Activated naive CD4-positive, alpha-beta T cell treated with anti-CD3 and anti-CD28 coated beads for 36 hours (primary cell): ENCODE data around the gene SNX32. TPM values are rescaled to one million over a fixed set of nuclear protein-coding genes. Genes with fewer than 3 reads are reported as not detected.
"Not testable (repeated sequence)": the region's sequence is repeated elsewhere in the genome, so short reads cannot be mapped to it uniquely, and the experiment has no call there.

Source experiments
- CTCF ChIA-PET: fragments of 350-600 bp; sonication (Branson Sonifier 250); formaldehyde crosslinking; loops from one replicate; lab custom pipeline; 2021; ENCODE audit warnings: antibody characterized with exemption; lab: Charles Lee
- DNase-seq: peaks from one replicate; pipeline ENCODE4 v3.0.0-alpha.2; 2020
- H3K27ac Mint-ChIP-seq: one replicate; pipeline ENCODE4 v1.8.0; 2021; ENCODE audit warnings: mild to moderate bottlenecking, mixed read lengths
- H3K27me3 Mint-ChIP-seq: one replicate; pipeline ENCODE4 v1.8.0; 2021; ENCODE audit warnings: low read depth, mixed read lengths
- H3K36me3 Mint-ChIP-seq: one replicate; pipeline ENCODE4 v1.8.0; 2021; ENCODE audit warnings: low read depth, mixed read lengths
- H3K4me1 Mint-ChIP-seq: one replicate; pipeline ENCODE4 v1.8.0; 2021; ENCODE audit warnings: low read depth, mixed read lengths
- H3K4me3 Mint-ChIP-seq: one replicate; pipeline ENCODE4 v1.8.0; 2021; ENCODE audit warnings: mild to moderate bottlenecking, moderate library complexity, mixed read lengths
- H3K9me3 Mint-ChIP-seq: one replicate; pipeline ENCODE4 v1.8.0; 2021; ENCODE audit warnings: mixed read lengths
- intact Hi-C: fragments of 100-400 bp; cut with micrococcal nuclease; formaldehyde crosslinking; loops from one replicate; pipeline ENCODE4 v1.15.1; 2023
- total RNA-seq, 2 experiments: library from RNA; stranded (reverse); gene quantifications; one replicate each; pipeline ENCODE4 v1.2.3, GENCODE V29; 2021

Gene SNX32
- total RNA-seq, 2 experiments from 2014 or later, result 1.5 to 2.0 TPM

DNA sequence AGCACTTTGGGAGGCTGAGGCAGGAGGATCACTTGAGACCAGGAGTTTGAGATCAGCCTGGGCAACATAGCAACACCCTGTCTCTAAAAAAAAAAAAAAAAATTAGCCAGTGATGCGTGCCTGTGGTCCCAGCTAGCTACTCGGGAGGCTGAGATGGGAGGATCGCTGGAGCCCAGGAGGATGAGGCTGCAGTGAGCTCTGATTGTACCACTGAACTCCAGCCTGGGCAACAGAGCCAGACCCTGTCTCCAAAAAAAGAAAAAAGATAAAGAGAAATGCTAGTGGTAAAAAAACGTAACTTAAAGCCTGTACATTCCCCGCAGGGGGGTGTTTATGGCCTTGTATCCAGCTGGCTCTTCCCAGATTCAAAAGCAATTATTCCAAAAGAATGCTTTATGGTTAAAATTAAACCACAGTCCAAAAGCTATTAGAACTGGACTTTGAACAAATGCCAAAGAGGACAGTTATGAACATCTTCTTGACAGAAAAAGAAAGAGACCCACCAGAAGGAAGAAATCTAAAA lies 16.4 kb upstream of the SNX32 start:
- intact Hi-C loops, result no loop called here
- no peaks in the 10 kb centered on the region for H3K27me3 Mint-ChIP-seq

DNA sequence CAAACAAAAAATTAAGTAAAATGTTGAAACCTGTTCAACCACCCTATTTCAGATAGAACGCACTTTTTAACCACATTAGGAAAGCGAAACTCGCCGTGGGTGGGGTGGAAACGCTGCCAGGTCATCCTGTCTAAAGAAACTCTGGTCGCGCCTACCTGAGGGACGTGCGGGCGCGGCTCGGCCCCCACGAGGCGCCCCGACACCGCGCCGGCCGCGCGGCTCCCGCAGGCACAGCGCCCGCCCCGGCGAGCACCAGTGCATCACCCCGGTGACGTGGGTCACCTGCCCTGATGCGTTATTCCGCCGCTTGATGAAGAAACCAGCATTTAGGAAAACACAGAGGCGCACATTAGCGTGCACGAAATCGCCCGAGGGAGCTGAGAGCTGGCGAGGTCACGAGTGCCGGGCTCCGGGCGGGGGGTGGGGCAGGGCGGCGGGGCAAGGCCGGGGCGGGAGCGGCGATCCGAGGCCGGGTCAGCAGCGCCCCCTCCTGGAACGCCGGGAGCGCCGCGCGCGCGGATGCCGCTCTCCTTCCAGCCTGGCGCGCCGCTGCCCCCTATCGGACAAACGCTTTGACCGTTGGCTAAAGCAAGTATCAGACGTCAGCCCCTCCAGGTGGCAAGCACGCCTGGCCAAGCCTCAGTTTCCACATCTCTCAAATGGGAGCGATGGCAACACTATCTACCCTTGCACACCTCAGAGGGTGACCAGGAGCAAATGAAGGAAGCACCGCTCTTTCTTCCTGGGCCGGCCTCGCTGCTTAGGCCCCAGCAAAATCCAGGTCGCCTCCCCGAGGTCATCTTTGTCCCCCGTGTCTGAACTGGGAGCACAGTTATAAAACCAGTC lies 15.7 kb upstream of the SNX32 start:
- CTCF ChIA-PET, result interaction anchor here (0.5 to 10.3 kb wide), 29 partner anchors 9 to 235 kb away, joined by 3 to 158 read pairs (median 5); partner anchors contain the start of genes AP5B1, KAT5, RNASEH2C and SF3B2
- DNase-seq, result peak; percentile 96
- Mint-ChIP-seq H3K4me3 (peak overlapping the region; percentile 72), H3K27ac (peak overlapping the region; percentile 50), H3K36me3 (no peaks in the 10 kb centered on the region), H3K4me1 (peaks cover 6% of the 10 kb centered on the region), H3K27me3 (no peaks in the 10 kb centered on the region), H3K9me3 (no peaks in the 10 kb centered on the region)
- intact Hi-C loops, result loop anchor here (1.0 kb wide), 5 partner anchors 15 to 171 kb away; partner anchors contain the start of genes AP5B1 and SNX32

More for the DNA sequence above, 16.4 kb upstream of the SNX32 start:
- Mint-ChIP-seq H3K27ac (no peak overlapping the region), H3K9me3 (no peaks in the 10 kb centered on the region), H3K4me1 (peaks cover 6% of the 10 kb centered on the region), H3K36me3 (no peaks in the 10 kb centered on the region), H3K4me3 (peak overlapping the region; percentile 59)
- CTCF ChIA-PET, result interaction anchor here (0.5 to 10.3 kb wide), 26 partner anchors 10 to 235 kb away, joined by 3 to 158 read pairs (median 4); partner anchors contain the start of genes AP5B1, KAT5, RNASEH2C and SF3B2
- no peak for DNase-seq

- CTCF ChIA-PET, result interaction anchor here (0.6 to 10.3 kb wide), 5 partner anchors 13 to 120 kb away, joined by 3 to 158 read pairs (median 3); partner anchors contain the start of gene AP5B1
Observed at GRCh38 chr11:65821107-65821506, 12.7 kb upstream of the SNX32 start.

GRCh38 chr11:65822776-65823528 lies 10.8 kb upstream of the SNX32 start:
- DNase-seq, result no peak
- CTCF ChIA-PET, result interaction anchor here (1.1 to 6.1 kb wide), 3 partner anchors 44 to 111 kb away, joined by 3 to 32 read pairs (median 3); partner anchors contain the start of genes AP5B1 and KAT5
- intact Hi-C loops, result no loop called here
- Mint-ChIP-seq H3K4me3 (no peak overlapping the region), H3K27me3 (no peaks in the 10 kb centered on the region), H3K27ac (no peak overlapping the region), H3K4me1 (peaks cover 8% of the 10 kb centered on the region), H3K9me3 (no peaks in the 10 kb centered on the region), H3K36me3 (no peaks in the 10 kb centered on the region)

More at GRCh38 chr11:65821107-65821506, 12.7 kb upstream of the SNX32 start:
- intact Hi-C loops, result no loop called here
- Mint-ChIP-seq H3K27ac (no peak overlapping the region), H3K4me1 (peaks cover 6% of the 10 kb centered on the region), H3K36me3 (no peaks in the 10 kb centered on the region), H3K27me3 (no peaks in the 10 kb centered on the region), H3K4me3 (no peak overlapping the region), H3K9me3 (no peaks in the 10 kb centered on the region)
- no peak for DNase-seq

- peaks cover 19% of the 10 kb centered on the region for H3K4me1 Mint-ChIP-seq
Observed at GRCh38 chr11:65826984-65827735, 6.6 kb upstream of the SNX32 start.

GRCh38 chr11:65829459-65829858 lies 4.3 kb upstream of the SNX32 start:
- CTCF ChIA-PET, result interaction anchor here (0.6 to 1.0 kb wide), 3 partner anchors 11 to 110 kb away, joined by 3 read pairs; no protein-coding TSS in a partner anchor
- Mint-ChIP-seq H3K4me1 (peaks cover 30% of the 10 kb centered on the region), H3K36me3 (peaks cover 2% of the 10 kb centered on the region), H3K9me3 (no peaks in the 10 kb centered on the region), H3K27ac (no peak overlapping the region), H3K4me3 (no peak overlapping the region), H3K27me3 (no peaks in the 10 kb centered on the region)
- no peak for DNase-seq
- intact Hi-C loops, result no loop called here

More at GRCh38 chr11:65826984-65827735, 6.6 kb upstream of the SNX32 start:
- Mint-ChIP-seq H3K27ac (no peak overlapping the region), H3K9me3 (no peaks in the 10 kb centered on the region), H3K36me3 (no peaks in the 10 kb centered on the region), H3K4me3 (no peak overlapping the region), H3K27me3 (no peaks in the 10 kb centered on the region)
- no peak for DNase-seq
- intact Hi-C loops, result no loop called here
- CTCF ChIA-PET, result interaction anchor here (0.7 to 6.1 kb wide), 8 partner anchors 8 to 116 kb away, joined by 3 to 32 read pairs (median 6); partner anchors contain the start of genes AP5B1, KAT5 and MUS81

DNA sequence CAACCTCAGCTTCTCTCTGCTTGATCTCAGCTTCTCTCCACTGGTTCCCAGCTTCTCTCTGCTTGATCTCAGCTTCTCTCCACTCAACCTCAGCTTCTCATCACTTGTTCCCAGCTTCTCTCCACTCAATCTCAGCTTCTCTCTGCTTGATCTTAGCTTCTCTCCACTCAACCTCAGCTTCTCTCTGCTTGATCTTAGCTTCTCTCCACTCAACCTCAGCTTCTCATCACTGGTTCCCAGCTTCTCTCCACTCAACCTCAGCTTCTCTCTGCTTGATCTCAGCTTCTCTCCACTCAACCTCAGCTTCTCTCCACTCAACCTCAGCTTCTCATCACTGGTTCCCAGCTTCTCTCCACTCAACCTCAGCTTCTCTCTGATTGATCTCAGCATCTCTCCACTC lies 1.5 kb upstream of the SNX32 start:
- H3K4me3 Mint-ChIP-seq, intact Hi-C loops, H3K36me3 Mint-ChIP-seq, H3K27ac Mint-ChIP-seq, H3K27me3 Mint-ChIP-seq, DNase-seq, H3K9me3 Mint-ChIP-seq: not testable (repeated sequence)
- CTCF ChIA-PET, result interaction anchor here (1.0 to 3.5 kb wide), 10 partner anchors 13 to 190 kb away, joined by 3 to 16 read pairs (median 7); partner anchors contain the start of genes KAT5 and MUS81
- H3K4me1 Mint-ChIP-seq, result peaks cover 30% of the 10 kb centered on the region

- no peaks in the 10 kb centered on the region for H3K27me3 Mint-ChIP-seq
- H3K36me3 Mint-ChIP-seq, result peaks cover 2% of the 10 kb centered on the region
- H3K4me1 Mint-ChIP-seq, result peaks cover 20% of the 10 kb centered on the region
- intact Hi-C loops, result no loop called here
- no peak overlapping the region for H3K4me3 Mint-ChIP-seq
- CTCF ChIA-PET, result interaction anchor here (0.7 to 3.5 kb wide), 5 partner anchors 18 to 422 kb away, joined by 5 to 16 read pairs (median 9); partner anchors contain the start of gene KAT5
- H3K9me3 Mint-ChIP-seq, result no peaks in the 10 kb centered on the region
- H3K27ac Mint-ChIP-seq, result no peak overlapping the region
- DNase-seq, result no peak
Observed at GRCh38 chr11:65834202-65834601, 439 bp downstream of the SNX32 start.

GRCh38 chr11:65842144-65842543 lies 8.4 kb downstream of the SNX32 start:
- CTCF ChIA-PET, result no interaction called here
- Mint-ChIP-seq H3K9me3 (no peaks in the 10 kb centered on the region), H3K4me3 (no peak overlapping the region), H3K4me1 (no peaks in the 10 kb centered on the region), H3K27ac (no peak overlapping the region), H3K27me3 (no peaks in the 10 kb centered on the region), H3K36me3 (no peaks in the 10 kb centered on the region)
- intact Hi-C loops, result no loop called here
- no peak for DNase-seq

DNA sequence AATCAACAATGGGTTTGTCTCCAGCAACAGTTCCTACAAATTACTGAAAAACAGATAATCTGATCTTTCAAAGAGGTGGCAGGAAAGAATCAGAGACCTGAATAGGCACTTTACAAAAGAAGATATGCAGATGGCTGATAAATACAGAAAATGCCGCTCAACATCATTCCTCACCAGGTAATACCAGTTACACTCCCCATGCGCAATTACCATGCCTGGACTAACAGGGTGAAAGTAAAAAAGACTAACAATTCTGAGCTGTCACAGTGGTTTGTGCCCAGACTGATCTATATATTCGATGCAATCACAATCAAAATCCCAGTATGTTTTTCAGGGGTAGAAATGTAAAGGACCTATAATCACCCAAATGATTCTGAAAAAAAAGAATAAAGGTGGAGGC lies 10.0 kb downstream of the SNX32 start:
- Mint-ChIP-seq H3K4me3 (no peak overlapping the region), H3K27me3 (no peaks in the 10 kb centered on the region), H3K27ac (no peak overlapping the region), H3K9me3 (no peaks in the 10 kb centered on the region), H3K4me1 (no peaks in the 10 kb centered on the region), H3K36me3 (no peaks in the 10 kb centered on the region)
- intact Hi-C loops, result no loop called here
- CTCF ChIA-PET, result interaction anchor here (0.6 to 0.9 kb wide), 3 partner anchors 59 to 150 kb away, joined by 3 read pairs; no protein-coding TSS in a partner anchor
- no peak for DNase-seq

DNA sequence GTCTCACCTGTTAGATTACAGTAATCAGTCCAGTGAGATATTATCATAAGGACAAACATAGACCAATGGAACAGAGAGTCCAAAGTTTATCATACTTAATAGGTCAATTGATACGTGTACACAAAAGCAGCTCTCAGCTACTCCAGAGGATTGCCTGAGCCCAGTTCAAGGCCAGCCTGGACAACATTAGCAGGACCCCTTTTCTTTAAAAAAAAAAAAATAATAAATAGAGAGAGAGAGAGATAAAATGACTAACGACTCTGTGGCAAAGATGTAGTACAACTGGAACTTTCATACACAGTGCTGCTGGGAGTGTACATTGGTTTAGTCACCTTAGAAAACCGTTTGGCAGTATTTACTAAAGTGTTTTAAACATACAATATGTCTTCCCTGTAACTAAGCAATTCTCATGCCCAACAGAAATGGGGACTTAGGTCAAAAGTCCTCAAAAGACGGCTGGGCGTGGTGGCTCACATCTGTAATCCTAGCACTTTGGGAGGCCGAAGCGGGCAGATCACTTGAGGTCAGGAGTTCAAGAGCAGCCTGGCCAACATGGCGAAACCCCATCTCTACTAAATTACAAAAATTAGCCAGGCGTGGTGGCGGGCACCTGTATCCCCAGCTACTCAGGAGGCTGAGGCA lies 10.6 kb downstream of the SNX32 start:
- CTCF ChIA-PET, result interaction anchor here (0.6 kb wide), 2 partner anchors 60 to 150 kb away, joined by 3 read pairs; no protein-coding TSS in a partner anchor
- no peak overlapping the region for H3K4me3 Mint-ChIP-seq
- intact Hi-C loops, result no loop called here
- no peaks in the 10 kb centered on the region for H3K9me3 Mint-ChIP-seq
- no peak overlapping the region for H3K27ac Mint-ChIP-seq
- no peaks in the 10 kb centered on the region for H3K36me3 Mint-ChIP-seq
- DNase-seq, result no peak
- no peaks in the 10 kb centered on the region for H3K27me3 Mint-ChIP-seq
- no peaks in the 10 kb centered on the region for H3K4me1 Mint-ChIP-seq
